Thyroid gland (tissue), 4 donors: ENCODE measurements around the gene ADAP1. TPM values are rescaled to one million over a fixed set of nuclear protein-coding genes. Genes with fewer than 3 reads are reported as not detected.

Experiments used
- DNase-seq, 2 donors: peaks; one replicate each; pipeline ENCODE4 v3.0.0-alpha.2; 2019
- H3K27ac ChIP-seq, 3 donors: fragments of 200-600 bp; sonication (generic); 1 replicate in 2 of 3; 2 replicates in 1 of 3; pipeline ENCODE4 v1.5.1; 2016 to 2019; ENCODE audit warnings: mild to moderate bottlenecking in 1 of 3, moderate library complexity in 1 of 3
- H3K27me3 ChIP-seq: fragments of 200-600 bp; sonication (generic); one replicate; pipeline ENCODE4 v1.5.1; 2019
- H3K36me3 ChIP-seq, 2 donors: fragments of 200-600 bp; sonication (generic); one replicate each; pipeline ENCODE4 v1.5.1; 2016 to 2019
- H3K4me1 ChIP-seq, 2 donors: fragments of 200-600 bp; sonication (generic); one replicate each; pipeline ENCODE4 v1.5.1; 2017 to 2019
- H3K4me3 ChIP-seq, 3 donors: fragments of 200-600 bp; sonication (generic); replicated peaks in 1 of 3; 1 replicate in 2 of 3; 2 replicates in 1 of 3; pipeline ENCODE4 v1.5.1; 2016; ENCODE audit warnings: mild to moderate bottlenecking in 1 of 3
- H3K9me3 ChIP-seq: fragments of 200-600 bp; sonication (generic); one replicate; pipeline ENCODE4 v1.5.1; 2017
- CTCF ChIP-seq, 6 experiments: fragments of 200-600 bp in 3 of 6; fragments of 450-650 bp in 3 of 6; sonication (generic) in 3 of 6; IDR thresholded peaks; one replicate each; pipeline ENCODE4 v1.5.1; 2016 to 2019; ENCODE audit warnings: antibody characterized with exemption in 6 of 6, mild to moderate bottlenecking in 2 of 6, inconsistent platforms in 1 of 6, moderate library complexity in 1 of 6
- POLR2A ChIP-seq, 2 donors: fragments of 450-650 bp; IDR thresholded peaks; one replicate each; pipeline ENCODE4 v1.6.1; 2017; ENCODE audit warnings: antibody characterized with exemption in 2 of 2, mild to moderate bottlenecking in 2 of 2, moderate library complexity in 1 of 2
- WGBS, 2 donors: methylation state at CpG; one replicate each; pipeline ENCODE4 v1.1.5; 2017; 5-methylcytosine and 5-hydroxymethylcytosine counted together
- intact Hi-C: fragments of 100-400 bp; cut with DNase I; formaldehyde crosslinking; loops from one replicate; pipeline ENCODE4 v1.15.1; 2023
- total RNA-seq, 4 donors: library from RNA; depleted of rRNA; stranded (reverse); fragments of >200 nt; gene quantifications; one replicate each; pipeline ENCODE4 v1.2.3, GENCODE V29; 2016

ADAP1 gene
- total RNA-seq, 4 donors from 2014 or later: 11.7 to 29.9 (median 23.4) TPM

- no peak for DNase-seq
- H3K27me3 ChIP-seq: no peaks in the 10 kb centered on the region
- no peak overlapping the region for H3K4me3 ChIP-seq
- no peaks in the 10 kb centered on the region for H3K36me3 ChIP-seq
- no peaks in the 10 kb centered on the region for H3K9me3 ChIP-seq
- H3K4me1 ChIP-seq: peaks cover 4 to 6% of the 10 kb centered on the region in 2 donors
- intact Hi-C loops: no loop called here
- no peak overlapping the region for H3K27ac ChIP-seq
- 82 to 89% methylated on average over 24 to 43 of the region's 49 CpGs for WGBS, 2 donors
- no peak for TF ChIP-seq POLR2A (IDR thresholded peaks at IDR 0.05)
- no peak for TF ChIP-seq CTCF (IDR thresholded peaks at IDR 0.05)
Measured at GRCh38 chr7:907158-907980, 47.1 kb downstream of the ADAP1 start.

- Histone ChIP-seq H3K4me1 (peaks cover 4 to 6% of the 10 kb centered on the region in 2 donors), H3K4me3 (no peak overlapping the region), H3K36me3 (no peaks in the 10 kb centered on the region), H3K9me3 (no peaks in the 10 kb centered on the region), H3K27me3 (no peaks in the 10 kb centered on the region), H3K27ac (no peak overlapping the region)
- WGBS, 2 donors: 70 to 82% methylated on average over 9 to 10 of the region's 10 CpGs
- intact Hi-C loops: no loop called here
- no peak for DNase-seq
- TF ChIP-seq CTCF (IDR thresholded peaks at IDR 0.05) (no peak), POLR2A (IDR thresholded peaks at IDR 0.05) (no peak)
Measured at GRCh38 chr7:906776-907157, 47.7 kb downstream of the ADAP1 start.

- Histone ChIP-seq H3K36me3 (no peaks in the 10 kb centered on the region), H3K4me1 (peaks cover 6 to 11% of the 10 kb centered on the region in 2 donors), H3K4me3 (no peak overlapping the region), H3K27me3 (no peaks in the 10 kb centered on the region), H3K9me3 (no peaks in the 10 kb centered on the region), H3K27ac (no peak overlapping the region)
- WGBS, 2 donors: 44 to 73% methylated on average over 12 to 16 of the region's 20 CpGs
- no peak for TF ChIP-seq CTCF (IDR thresholded peaks at IDR 0.05)
- no peak for TF ChIP-seq POLR2A (IDR thresholded peaks at IDR 0.05)
- intact Hi-C loops: no loop called here
- no peak for DNase-seq
Measured at GRCh38 chr7:904847-905246, 49.6 kb downstream of the ADAP1 start.

- H3K36me3 ChIP-seq: no peaks in the 10 kb centered on the region
- 88 to 93% methylated on average over 29 to 33 of the region's 37 CpGs for WGBS, 2 donors
- no peak overlapping the region for H3K4me3 ChIP-seq
- peaks cover 0 to 11% of the 10 kb centered on the region in 2 donors for H3K4me1 ChIP-seq
- no peak for DNase-seq
- H3K27ac ChIP-seq: no peak overlapping the region
- H3K9me3 ChIP-seq: no peaks in the 10 kb centered on the region
- intact Hi-C loops: no loop called here
- TF ChIP-seq CTCF (IDR thresholded peaks at IDR 0.05) (no peak), POLR2A (IDR thresholded peaks at IDR 0.05) (no peak)
- no peaks in the 10 kb centered on the region for H3K27me3 ChIP-seq
Measured at GRCh38 chr7:903921-904755, 50.3 kb downstream of the ADAP1 start.

GRCh38 chr7:902996-903395 is 51.5 kb downstream of the ADAP1 start:
- intact Hi-C loops: no loop called here
- no peak overlapping the region for H3K27ac ChIP-seq
- peaks cover 0 to 10% of the 10 kb centered on the region in 2 donors for H3K4me1 ChIP-seq
- H3K36me3 ChIP-seq: no peaks in the 10 kb centered on the region
- 91 to 92% methylated on average over 22 of the region's 22 CpGs for WGBS, 2 donors
- no peak overlapping the region for H3K4me3 ChIP-seq
- H3K9me3 ChIP-seq: no peaks in the 10 kb centered on the region
- TF ChIP-seq POLR2A (IDR thresholded peaks at IDR 0.05): no peak
- TF ChIP-seq CTCF (IDR thresholded peaks at IDR 0.05): no peak
- DNase-seq: no peak
- no peaks in the 10 kb centered on the region for H3K27me3 ChIP-seq
